H9 (cell line): ENCODE data around the gene RPRD1B. TPM values are rescaled to one million over a fixed set of nuclear protein-coding genes. Genes with fewer than 3 reads are reported as not detected.

Experiments
- DNase-seq: peaks from one replicate; pipeline ENCODE4 v3.0.0-alpha.2; 2017
- H2AFZ ChIP-seq: one replicate; pipeline ENCODE4 v1.6.1; 2013; ENCODE audit warnings: mild to moderate bottlenecking, low read length, control low read depth, moderate library complexity
- H2AK5ac ChIP-seq: 2 replicates; pipeline ENCODE4 v1.6.1; 2013; ENCODE audit warnings: low read length, control low read depth, mixed read lengths; ENCODE audit not compliant: insufficient read length
- H2BK120ac ChIP-seq: one replicate; pipeline ENCODE4 v1.6.1; 2013; ENCODE audit warnings: low read depth, mild to moderate bottlenecking, low read length, control low read depth, inconsistent platforms; ENCODE audit not compliant: poor library complexity, severe bottlenecking
- H2BK12ac ChIP-seq: 2 replicates; pipeline ENCODE4 v1.6.1; 2013; ENCODE audit warnings: low read length, control low read depth, mixed read lengths, low read depth; ENCODE audit not compliant: insufficient read length
- H2BK15ac ChIP-seq: 2 replicates; pipeline ENCODE4 v1.6.1; 2013; ENCODE audit warnings: low read depth, low read length, control low read depth
- H2BK20ac ChIP-seq: one replicate; pipeline ENCODE4 v1.6.1; 2013; ENCODE audit warnings: low read depth, mild to moderate bottlenecking, low read length, control low read depth, inconsistent platforms; ENCODE audit not compliant: poor library complexity, severe bottlenecking
- H2BK5ac ChIP-seq: 2 replicates; pipeline ENCODE4 v1.6.1; 2013; ENCODE audit warnings: low read length, control low read depth, mixed read lengths; ENCODE audit not compliant: insufficient read length
- H3K14ac ChIP-seq: 2 replicates; pipeline ENCODE4 v1.6.1; 2013; ENCODE audit warnings: low read length, control low read depth; ENCODE audit not compliant: insufficient read depth
- H3K18ac ChIP-seq: 2 replicates; pipeline ENCODE4 v1.6.1; 2013; ENCODE audit warnings: low read depth, mild to moderate bottlenecking, mixed read lengths, low read length, control low read depth; ENCODE audit not compliant: insufficient read length
- H3K23ac ChIP-seq: 2 replicates; pipeline ENCODE4 v1.6.1; 2013; ENCODE audit warnings: low read length, control low read depth, mixed read lengths, low read depth; ENCODE audit not compliant: insufficient read length
- H3K23me2 ChIP-seq: 2 replicates; pipeline ENCODE4 v1.6.1; 2013; ENCODE audit warnings: low read depth, mild to moderate bottlenecking, mixed read lengths, low read length, control low read depth; ENCODE audit not compliant: insufficient read length, poor library complexity, severe bottlenecking
- H3K27ac ChIP-seq: 2 replicates; pipeline ENCODE4 v1.5.1; 2013; ENCODE audit warnings: low read length, control low read depth, mixed read lengths, low read depth; ENCODE audit not compliant: insufficient read length
- H3K27me3 ChIP-seq: 2 replicates; pipeline ENCODE4 v1.6.1; 2013; ENCODE audit warnings: low read length, control low read depth, inconsistent platforms; ENCODE audit not compliant: insufficient read depth
- H3K4ac ChIP-seq: 2 replicates; pipeline ENCODE4 v1.6.1; 2013; ENCODE audit warnings: low read depth, mild to moderate bottlenecking, control low read depth, inconsistent platforms, low read length, moderate library complexity
- H3K4me1 ChIP-seq: 2 replicates; pipeline ENCODE4 v1.6.1; 2013; ENCODE audit warnings: low read length, control low read depth, inconsistent platforms; ENCODE audit not compliant: insufficient read depth
- H3K4me2 ChIP-seq: 2 replicates; pipeline ENCODE4 v1.6.1; 2013; ENCODE audit warnings: low read length, control low read depth, mixed read lengths; ENCODE audit not compliant: insufficient read length, insufficient read depth
- H3K56ac ChIP-seq: 2 replicates; pipeline ENCODE4 v1.6.1; 2013; ENCODE audit warnings: low read depth, mild to moderate bottlenecking, mixed read lengths, low read length, control low read depth; ENCODE audit not compliant: insufficient read length
- H3K79me1 ChIP-seq: 2 replicates; pipeline ENCODE4 v1.6.1; 2013; ENCODE audit warnings: low read depth, mild to moderate bottlenecking, moderate library complexity, low read length, control low read depth, inconsistent platforms; ENCODE audit not compliant: insufficient read depth, poor library complexity, severe bottlenecking
- H3K79me2 ChIP-seq: 2 replicates; pipeline ENCODE4 v1.6.1; 2013; ENCODE audit warnings: low read length, control low read depth, inconsistent platforms; ENCODE audit not compliant: insufficient read depth
- H3K9ac ChIP-seq: 2 replicates; pipeline ENCODE4 v1.6.1; 2013; ENCODE audit warnings: low read length, control low read depth, mixed read lengths; ENCODE audit not compliant: insufficient read length; ENCODE audit errors: extremely low read depth
- H3K9me3 ChIP-seq: one replicate; pipeline ENCODE4 v1.6.1; 2013; ENCODE audit warnings: low read depth, low read length, inconsistent platforms; ENCODE audit not compliant: control insufficient read depth
- H3T11ph ChIP-seq: one replicate; pipeline ENCODE4 v1.6.1; 2013; ENCODE audit warnings: mild to moderate bottlenecking, low read length, control low read depth, inconsistent platforms
- H4K20me1 ChIP-seq: one replicate; pipeline ENCODE4 v1.6.1; 2013; ENCODE audit not compliant: control insufficient read depth, insufficient read length, insufficient read depth
- H4K5ac ChIP-seq: 2 replicates; pipeline ENCODE4 v1.6.1; 2013; ENCODE audit warnings: low read depth, mild to moderate bottlenecking, mixed read lengths, low read length, control low read depth; ENCODE audit not compliant: insufficient read length
- H4K8ac ChIP-seq: replicated peaks from 2 replicates; pipeline ENCODE4 v1.6.1; 2013; ENCODE audit warnings: low read length, control low read depth, mixed read lengths, low read depth; ENCODE audit not compliant: insufficient read length
- H4K91ac ChIP-seq: 2 replicates; pipeline ENCODE4 v1.6.1; 2013; ENCODE audit warnings: low read depth, mild to moderate bottlenecking, moderate library complexity, mixed read lengths, low read length, control low read depth; ENCODE audit not compliant: insufficient read length
- H3K27ac Mint-ChIP-seq, 3 experiments: 2 replicates in 2 of 3; 3 replicates in 1 of 3; pipeline ENCODE4 v1.8.0; 2020 to 2021; ENCODE audit warnings: mixed read lengths in 3 of 3, mild to moderate bottlenecking in 1 of 3, moderate library complexity in 1 of 3
- H3K27me3 Mint-ChIP-seq: 2 replicates; pipeline ENCODE4 v1.8.0; 2021; ENCODE audit warnings: low read depth, mild to moderate bottlenecking, moderate library complexity, mixed read lengths
- H3K36me3 Mint-ChIP-seq, 3 experiments: 2 replicates in 2 of 3; 3 replicates in 1 of 3; pipeline ENCODE4 v1.8.0; 2020 to 2021; ENCODE audit warnings: low read depth in 3 of 3, mixed read lengths in 3 of 3; ENCODE audit not compliant: insufficient read depth in 1 of 3
- H3K4me1 Mint-ChIP-seq, 2 experiments: 2 replicates each; pipeline ENCODE4 v1.8.0; 2020; ENCODE audit warnings: mixed read lengths in 2 of 2
- H3K4me3 Mint-ChIP-seq, 2 experiments: 2 replicates in 1 of 2; 3 replicates in 1 of 2; pipeline ENCODE4 v1.8.0; 2020 to 2021; ENCODE audit warnings: mild to moderate bottlenecking in 2 of 2, mixed read lengths in 2 of 2, moderate library complexity in 1 of 2
- H3K9me3 Mint-ChIP-seq, 2 experiments: 2 replicates in 1 of 2; 3 replicates in 1 of 2; pipeline ENCODE4 v1.8.0; 2020; ENCODE audit warnings: mild to moderate bottlenecking in 2 of 2, mixed read lengths in 2 of 2, moderate library complexity in 1 of 2
- WGBS: extraction: QIAGEN DNeasy Blood & Tissue Kit; methylation state at CpG from one replicate; pipeline ENCODE4 v1.1.7; 2013; ENCODE audit warnings: missing lambda C conversion rate, low lambda C conversion rate, mixed read lengths; ENCODE audit not compliant: insufficient read length; ENCODE audit errors: extremely low coverage; 5-methylcytosine and 5-hydroxymethylcytosine counted together
- total RNA-seq: library from RNA; stranded (reverse); gene quantifications from 2 replicates; pipeline ENCODE4 v1.2.1, GENCODE V29; 2021
- TF ChIP-seq, protein P1 (sequence below): fragments of 200-600 bp; sonication (generic); conservative IDR thresholded peaks from 3 replicates; pipeline ENCODE4 v1.8.0; 2021; ENCODE audit warnings: antibody characterized with exemption, mild to moderate bottlenecking

Gene RPRD1B
- total RNA-seq, 1 experiment from 2014 or later = 34.3 TPM

DNA sequence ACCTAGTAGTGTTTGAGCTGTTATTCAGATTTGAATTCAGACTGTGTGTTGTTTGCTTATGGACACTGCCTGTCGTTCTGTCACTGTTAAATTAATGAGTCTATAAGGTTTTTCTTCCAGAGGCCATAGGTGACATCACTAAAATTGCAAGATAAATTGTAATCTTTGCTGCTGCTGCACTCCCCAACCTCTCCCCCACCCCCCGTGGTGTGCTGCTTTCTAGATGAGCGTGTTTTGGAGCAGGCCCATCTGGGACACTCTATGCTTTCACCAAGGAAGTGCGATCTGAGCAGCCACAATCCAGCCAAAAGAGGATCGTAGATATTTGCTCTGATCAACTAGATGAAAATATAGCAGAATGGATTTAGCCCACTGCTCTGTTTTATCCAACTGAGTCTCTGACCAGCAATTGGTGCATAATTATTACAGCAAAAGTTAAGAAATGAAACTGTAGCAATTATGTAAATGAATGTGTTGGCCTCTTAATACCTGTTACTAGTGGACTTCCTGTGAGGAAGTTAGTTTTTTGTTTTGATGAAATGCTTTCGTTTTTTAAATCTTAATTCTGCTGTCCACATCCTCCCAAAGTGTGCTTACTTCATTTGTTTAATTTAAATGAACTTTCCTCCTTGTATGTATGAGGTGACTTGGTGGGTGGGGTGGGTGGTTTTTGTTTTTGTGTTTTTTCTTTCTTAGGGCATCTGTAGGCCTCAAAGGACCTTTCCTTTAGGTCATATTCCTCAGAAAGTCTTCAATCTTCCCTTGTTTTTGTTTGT is 58.1 kb downstream of the RPRD1B start:
- TF ChIP-seq, protein P1, sequence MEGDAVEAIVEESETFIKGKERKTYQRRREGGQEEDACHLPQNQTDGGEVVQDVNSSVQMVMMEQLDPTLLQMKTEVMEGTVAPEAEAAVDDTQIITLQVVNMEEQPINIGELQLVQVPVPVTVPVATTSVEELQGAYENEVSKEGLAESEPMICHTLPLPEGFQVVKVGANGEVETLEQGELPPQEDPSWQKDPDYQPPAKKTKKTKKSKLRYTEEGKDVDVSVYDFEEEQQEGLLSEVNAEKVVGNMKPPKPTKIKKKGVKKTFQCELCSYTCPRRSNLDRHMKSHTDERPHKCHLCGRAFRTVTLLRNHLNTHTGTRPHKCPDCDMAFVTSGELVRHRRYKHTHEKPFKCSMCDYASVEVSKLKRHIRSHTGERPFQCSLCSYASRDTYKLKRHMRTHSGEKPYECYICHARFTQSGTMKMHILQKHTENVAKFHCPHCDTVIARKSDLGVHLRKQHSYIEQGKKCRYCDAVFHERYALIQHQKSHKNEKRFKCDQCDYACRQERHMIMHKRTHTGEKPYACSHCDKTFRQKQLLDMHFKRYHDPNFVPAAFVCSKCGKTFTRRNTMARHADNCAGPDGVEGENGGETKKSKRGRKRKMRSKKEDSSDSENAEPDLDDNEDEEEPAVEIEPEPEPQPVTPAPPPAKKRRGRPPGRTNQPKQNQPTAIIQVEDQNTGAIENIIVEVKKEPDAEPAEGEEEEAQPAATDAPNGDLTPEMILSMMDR = no peak
- no peak overlapping the region for H2AK5ac ChIP-seq
- no CpG with 5 or more reads among the region's 6 CpGs for WGBS
- H3T11ph ChIP-seq = no peak overlapping the region
- no peak overlapping the region for H2BK20ac ChIP-seq
- no peak overlapping the region for H4K5ac ChIP-seq
- H3K4me1 ChIP-seq = no peaks in the 10 kb centered on the region
- no peak overlapping the region for H3K9ac ChIP-seq
- Mint-ChIP-seq H3K4me3 (no peak overlapping the region), H3K27me3 (no peaks in the 10 kb centered on the region), H3K36me3 (peaks cover 2 to 49% (median 25%) of the 10 kb centered on the region in 3 experiments; a peak in 6 of 7 replicates), H3K4me1 (peaks cover 0 to 6% of the 10 kb centered on the region in 2 experiments; a peak in 1 of 4 replicates), H3K9me3 (no peaks in the 10 kb centered on the region), H3K27ac (no peak overlapping the region)
- H2BK12ac ChIP-seq = no peak overlapping the region
- H3K27me3 ChIP-seq = no peaks in the 10 kb centered on the region
- no peak overlapping the region for H3K4me2 ChIP-seq
- no peak overlapping the region for H3K14ac ChIP-seq
- H3K23me2 ChIP-seq = no peaks in the 10 kb centered on the region
- H3K79me2 ChIP-seq = no peaks in the 10 kb centered on the region
- no peak for DNase-seq
- H3K23ac ChIP-seq = no peak overlapping the region
- H4K20me1 ChIP-seq = no peaks in the 10 kb centered on the region
- no peak overlapping the region for H3K56ac ChIP-seq
- H2BK120ac ChIP-seq = no peak overlapping the region
- H4K8ac ChIP-seq = no peak overlapping the region
- no peak overlapping the region for H2BK5ac ChIP-seq
- no peaks in the 10 kb centered on the region for H3K79me1 ChIP-seq
- H2AFZ ChIP-seq = no peak overlapping the region
- no peak overlapping the region for H3K27ac ChIP-seq
- H3K9me3 ChIP-seq = no peaks in the 10 kb centered on the region
- no peak overlapping the region for H3K4ac ChIP-seq
- no peak overlapping the region for H3K18ac ChIP-seq
- no peak overlapping the region for H2BK15ac ChIP-seq
- H4K91ac ChIP-seq = no peak overlapping the region
